Upper lobe of left lung (tissue), 6 donors: ENCODE data around the gene GPATCH8. TPM values are rescaled to one million over a fixed set of nuclear protein-coding genes. Genes with fewer than 3 reads are reported as not detected.

ENCODE experiments used
- ATAC-seq, 2 donors: fragments of 200-7000 bp; cut with Tn5 transposase; one replicate each; pipeline ENCODE4 v1.9.1; 2022; ENCODE audit warnings: mild to moderate bottlenecking in 2 of 2, moderate library complexity in 2 of 2; ENCODE audit not compliant: low FRiP score in 2 of 2
- DNase-seq, 2 donors: peaks; one replicate each; pipeline ENCODE4 v3.0.0-alpha.2; 2019 to 2020
- H3K27ac ChIP-seq, 4 donors: fragments of 200-600 bp; sonication (generic); one replicate each; pipeline ENCODE4 v1.5.1; 2016 to 2019
- H3K27me3 ChIP-seq, 4 donors: fragments of 200-600 bp; sonication (generic); one replicate each; pipeline ENCODE4 v1.5.1; 2017 to 2019
- H3K36me3 ChIP-seq, 4 donors: fragments of 200-600 bp; sonication (generic); one replicate each; pipeline ENCODE4 v1.5.1; 2016 to 2019
- H3K4me1 ChIP-seq, 4 donors: fragments of 200-600 bp; sonication (generic); one replicate each; pipeline ENCODE4 v1.5.1; 2018 to 2019
- H3K4me3 ChIP-seq, 4 donors: fragments of 200-600 bp; sonication (generic); one replicate each; pipeline ENCODE4 v1.5.1; 2017 to 2019; ENCODE audit warnings: mild to moderate bottlenecking in 2 of 4, moderate library complexity in 1 of 4
- H3K9me3 ChIP-seq, 4 donors: fragments of 200-600 bp; sonication (generic); one replicate each; pipeline ENCODE4 v1.5.1; 2018 to 2019
- CTCF ChIP-seq, 6 experiments: fragments of 450-650 bp in 4 of 6; fragments of 200-600 bp in 2 of 6; sonication (generic) in 2 of 6; IDR thresholded peaks; one replicate each; pipeline ENCODE4 v1.5.1; 2016 to 2019; ENCODE audit warnings: antibody characterized with exemption in 6 of 6
- EP300 ChIP-seq, 4 donors: sonication (generic); formaldehyde crosslinking; IDR thresholded peaks; one replicate each; pipeline ENCODE4 v1.5.1; 2017; ENCODE audit warnings: antibody characterized with exemption in 4 of 4, control low read depth in 2 of 4
- POLR2A ChIP-seq, 4 donors: fragments of 450-650 bp; IDR thresholded peaks; one replicate each; pipeline ENCODE4 v1.5.1; 2016 to 2017; ENCODE audit warnings: antibody characterized with exemption in 4 of 4, mild to moderate bottlenecking in 2 of 4
- POLR2AphosphoS5 ChIP-seq, 2 donors: sonication (generic); formaldehyde crosslinking; IDR thresholded peaks; one replicate each; pipeline ENCODE4 v1.5.1; 2017; ENCODE audit warnings: antibody characterized with exemption in 2 of 2
- WGBS, 2 donors: methylation state at CpG; one replicate each; pipeline ENCODE4 v1.1.5; 2017 to 2018; 5-methylcytosine and 5-hydroxymethylcytosine counted together
- total RNA-seq, 6 donors: library from RNA; depleted of rRNA in 4 of 6; stranded (reverse); fragments of >200 nt in 4 of 6; gene quantifications; one replicate each; pipeline versions ENCODE4 v1.1.0 to v1.2.1, GENCODE V29; 2016 to 2021
- donor health status: DM: no; HTN: no; CAD: no; lungs with moderate emphysema.
- donor health status: DM: no; HTN: yes; CAD: no; lungs with severe emphysema.

The GPATCH8 gene
- total RNA-seq, 6 donors from 2014 or later, result 27.2 to 74.5 (median 44.1) TPM

- H3K4me1 ChIP-seq, result peaks cover 9 to 25% (median 10%) of the 10 kb centered on the region in 4 donors
- no peak overlapping the region for H3K4me3 ChIP-seq
- no peak for DNase-seq
- TF ChIP-seq POLR2AphosphoS5 (IDR thresholded peaks at IDR 0.05) (no peak), EP300 (IDR thresholded peaks at IDR 0.05) (no peak), POLR2A (IDR thresholded peaks at IDR 0.05) (no peak), CTCF (IDR thresholded peaks at IDR 0.05) (no peak)
- no peak for ATAC-seq
- H3K36me3 ChIP-seq, result peaks cover 0 to 12% (median 4%) of the 10 kb centered on the region in 4 donors
- no peaks in the 10 kb centered on the region for H3K27me3 ChIP-seq
- WGBS, 2 donors, result 24 to 36% methylated on average over 3 of the region's 3 CpGs
- H3K9me3 ChIP-seq, result no peaks in the 10 kb centered on the region
- no peak overlapping the region for H3K27ac ChIP-seq
Measured at GRCh38 chr17:44467108-44467507, 36.1 kb downstream of the GPATCH8 start.

- no peak overlapping the region for H3K4me3 ChIP-seq
- H3K27ac ChIP-seq, result no peak overlapping the region
- DNase-seq (no peak), ATAC-seq (no peak)
- H3K27me3 ChIP-seq, result no peaks in the 10 kb centered on the region
- peaks cover 9 to 25% (median 10%) of the 10 kb centered on the region in 4 donors for H3K4me1 ChIP-seq
- no peaks in the 10 kb centered on the region for H3K9me3 ChIP-seq
- peaks cover 0 to 16% (median 4%) of the 10 kb centered on the region in 4 donors for H3K36me3 ChIP-seq
- TF ChIP-seq EP300 (IDR thresholded peaks at IDR 0.05) (no peak), CTCF (IDR thresholded peaks at IDR 0.05) (no peak), POLR2A (IDR thresholded peaks at IDR 0.05) (no peak), POLR2AphosphoS5 (IDR thresholded peaks at IDR 0.05) (no peak)
Measured at GRCh38 chr17:44466339-44466738, 36.9 kb downstream of the GPATCH8 start.

- DNase-seq, result no peak
- no peak for ATAC-seq
- Histone ChIP-seq H3K4me3 (no peak overlapping the region), H3K27me3 (no peaks in the 10 kb centered on the region), H3K36me3 (peaks cover 0 to 16% (median 4%) of the 10 kb centered on the region in 4 donors), H3K4me1 (peaks cover 9 to 25% (median 10%) of the 10 kb centered on the region in 4 donors), H3K9me3 (no peaks in the 10 kb centered on the region), H3K27ac (no peak overlapping the region)
- TF ChIP-seq CTCF (IDR thresholded peaks at IDR 0.05) (no peak), POLR2AphosphoS5 (IDR thresholded peaks at IDR 0.05) (no peak), POLR2A (IDR thresholded peaks at IDR 0.05) (no peak), EP300 (IDR thresholded peaks at IDR 0.05) (no peak)
- WGBS, 2 donors, result 89 to 91% methylated on average over 3 of the region's 3 CpGs
Measured at GRCh38 chr17:44465897-44466296, 37.3 kb downstream of the GPATCH8 start.

- no peak for TF ChIP-seq POLR2A (IDR thresholded peaks at IDR 0.05)
- TF ChIP-seq CTCF (IDR thresholded peaks at IDR 0.05), result no peak
- TF ChIP-seq POLR2AphosphoS5 (IDR thresholded peaks at IDR 0.05), result no peak
- TF ChIP-seq EP300 (IDR thresholded peaks at IDR 0.05), result no peak
- Histone ChIP-seq H3K27ac (no peak overlapping the region), H3K27me3 (no peaks in the 10 kb centered on the region), H3K9me3 (no peaks in the 10 kb centered on the region), H3K36me3 (peaks cover 0 to 16% (median 4%) of the 10 kb centered on the region in 4 donors), H3K4me3 (no peak overlapping the region), H3K4me1 (peaks cover 9 to 25% (median 10%) of the 10 kb centered on the region in 4 donors)
- DNase-seq (no peak), ATAC-seq (no peak)
- 94 to 98% methylated on average over 2 of the region's 2 CpGs for WGBS, 2 donors
Measured at GRCh38 chr17:44465276-44465675, 37.9 kb downstream of the GPATCH8 start.

- Histone ChIP-seq H3K9me3 (no peaks in the 10 kb centered on the region), H3K4me3 (no peak overlapping the region), H3K27me3 (no peaks in the 10 kb centered on the region), H3K27ac (no peak overlapping the region), H3K36me3 (peaks cover 0 to 16% (median 4%) of the 10 kb centered on the region in 4 donors), H3K4me1 (peaks cover 9 to 25% (median 10%) of the 10 kb centered on the region in 4 donors)
- WGBS, 2 donors, result 71 to 77% methylated on average over 1 of the region's 1 CpG
- TF ChIP-seq POLR2AphosphoS5 (IDR thresholded peaks at IDR 0.05), result no peak
- TF ChIP-seq POLR2A (IDR thresholded peaks at IDR 0.05), result no peak
- no peak for TF ChIP-seq CTCF (IDR thresholded peaks at IDR 0.05)
- no peak for TF ChIP-seq EP300 (IDR thresholded peaks at IDR 0.05)
- DNase-seq, result no peak
- no peak for ATAC-seq
Measured at GRCh38 chr17:44464037-44464436, 39.2 kb downstream of the GPATCH8 start.
